GM18909 (cell line): ENCODE measurements around the gene ADGRB2.

Experiments used
- ATAC-seq: cut with Tn5 transposase; IDR thresholded peaks from one replicate; pipeline ENCODE4 v1.9.1; 2021; ENCODE audit warnings: mild to moderate bottlenecking; ENCODE audit not compliant: unreplicated experiment, poor library complexity

Gene ADGRB2

GRCh38 chr1:31705080-31705866, 58.9 kb downstream of the ADGRB2 start:
- no peak for ATAC-seq

DNA sequence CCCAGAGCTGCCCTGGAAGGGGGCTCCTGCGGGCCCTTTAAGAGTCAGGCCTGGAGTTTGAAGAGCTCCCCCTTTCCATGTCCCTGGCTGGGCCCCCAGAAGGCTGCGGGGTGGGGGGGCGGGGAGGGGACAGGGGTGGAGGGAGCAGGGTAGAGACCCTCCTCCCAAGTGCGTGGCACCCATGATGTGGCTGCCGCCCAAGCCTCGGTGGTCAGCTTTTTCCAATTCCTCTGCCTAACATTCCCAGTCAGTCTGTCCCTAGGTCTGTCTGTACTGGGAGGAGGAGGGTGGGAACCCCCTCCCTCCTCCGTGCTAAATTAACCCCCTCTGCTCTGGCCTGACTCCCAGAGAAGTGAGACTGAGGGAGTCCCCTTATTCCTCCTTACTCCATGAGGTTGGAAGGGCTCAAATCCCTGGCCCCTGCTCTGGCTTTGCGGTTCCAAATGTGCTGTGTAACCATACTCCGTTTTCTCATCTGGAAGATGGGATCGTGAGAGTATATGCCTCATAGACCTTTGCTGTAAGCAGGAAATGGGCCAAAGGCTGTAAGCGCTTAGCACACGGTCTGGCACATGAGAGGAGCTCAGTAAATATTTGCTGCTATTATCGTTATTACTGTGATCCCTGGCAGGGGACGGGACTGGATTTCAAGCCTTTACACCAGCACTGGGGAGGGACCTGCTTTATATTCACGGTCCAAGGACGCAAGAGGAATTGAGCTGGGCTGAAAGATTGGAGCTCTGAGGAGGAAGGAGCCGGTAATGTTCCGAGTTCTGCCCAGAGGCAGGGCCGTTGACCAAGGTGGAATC, 59.7 kb downstream of the ADGRB2 start:
- ATAC-seq, result no peak

- ATAC-seq, result no peak
Measured at GRCh38 chr1:31703431-31704270, 60.5 kb downstream of the ADGRB2 start, which contains the start of gene COL16A1. Gene COL16A1 (minus strand): TSS chr1:31704017. CDS start chr1:31702193, 1,824 bp downstream.

GRCh38 chr1:31702836-31703404, 61.2 kb downstream of the ADGRB2 start:
- ATAC-seq, result no peak

- ATAC-seq, result no peak
Measured at GRCh38 chr1:31701091-31701736, 62.9 kb downstream of the ADGRB2 start.

GRCh38 chr1:31700468-31701090, 63.6 kb downstream of the ADGRB2 start:
- ATAC-seq, result no peak

DNA sequence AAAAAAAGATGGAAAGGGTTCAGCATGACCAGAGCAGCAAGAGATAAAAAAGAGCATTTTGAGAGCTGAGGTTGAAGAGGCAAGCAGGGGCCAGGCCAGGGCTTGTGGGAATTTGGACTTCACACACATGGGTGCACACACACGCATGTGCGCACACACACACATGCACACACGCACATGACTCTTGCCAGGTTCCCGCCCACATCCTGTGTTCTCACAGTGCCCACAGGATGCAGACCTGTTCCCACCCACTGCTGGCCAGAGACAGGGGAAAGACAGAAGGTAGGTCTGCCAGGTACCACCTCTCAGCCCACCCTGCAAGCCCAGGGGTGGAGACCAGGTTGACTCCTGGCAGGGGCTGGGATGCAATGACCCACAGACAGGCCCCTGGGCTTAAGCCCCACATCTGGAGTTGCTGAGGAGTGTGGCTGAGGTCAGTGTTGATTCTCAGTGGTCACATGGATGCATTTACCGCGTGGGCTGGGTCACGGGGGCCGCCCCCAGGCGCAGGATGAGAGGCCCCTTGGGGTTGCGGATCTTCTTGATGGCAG, 64.7 kb downstream of the ADGRB2 start:
- no peak for ATAC-seq

GRCh38 chr1:31697369-31697984, 66.7 kb downstream of the ADGRB2 start:
- no peak for ATAC-seq

GRCh38 chr1:31696242-31696641, 67.9 kb downstream of the ADGRB2 start:
- ATAC-seq, result no peak

DNA sequence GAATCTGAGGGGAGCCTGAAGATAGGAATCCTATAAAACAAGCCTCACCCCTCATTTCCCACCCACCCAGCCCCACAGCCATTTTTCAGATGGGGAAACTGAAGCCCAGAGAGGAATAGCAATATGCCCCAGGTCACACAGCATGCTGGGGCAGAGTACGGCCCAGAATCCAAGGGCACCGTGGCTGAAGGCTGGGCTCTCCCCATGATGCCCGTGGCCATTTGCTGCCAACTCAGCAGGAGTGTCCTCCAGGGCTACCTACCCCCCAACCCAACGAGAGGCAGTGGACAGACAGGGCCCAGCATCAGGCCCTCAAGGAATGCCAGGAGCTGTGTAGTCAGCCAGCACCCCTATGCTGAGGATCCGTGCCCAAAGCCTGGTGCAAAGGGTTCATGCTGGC, 68.8 kb downstream of the ADGRB2 start:
- no peak for ATAC-seq

GRCh38 chr1:31694964-31695313, 69.2 kb downstream of the ADGRB2 start:
- ATAC-seq, result no peak

GRCh38 chr1:31694069-31694963, 69.8 kb downstream of the ADGRB2 start:
- no peak for ATAC-seq

- no peak for ATAC-seq
Measured at GRCh38 chr1:31693231-31693630, 70.9 kb downstream of the ADGRB2 start.

DNA sequence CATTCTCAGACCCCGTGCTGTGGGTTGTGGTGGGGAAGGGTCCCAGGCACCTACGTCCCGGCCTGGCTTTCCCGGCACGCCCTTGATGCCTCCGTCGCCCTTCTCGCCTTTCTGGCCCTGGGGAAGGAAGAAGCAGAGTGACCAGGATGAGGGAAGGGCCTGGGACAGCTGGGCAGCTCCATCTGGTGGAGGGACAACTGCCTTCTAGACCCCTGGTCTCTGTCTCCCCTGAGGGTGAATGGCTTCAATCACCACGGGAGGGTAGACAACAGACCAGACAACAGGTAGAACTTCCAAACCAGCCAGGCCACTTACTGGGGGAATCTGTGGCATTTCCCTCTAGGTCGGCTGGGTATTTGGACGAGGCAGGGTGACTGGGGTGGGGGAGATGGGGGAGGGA, 72.2 kb downstream of the ADGRB2 start:
- ATAC-seq, result no peak

DNA sequence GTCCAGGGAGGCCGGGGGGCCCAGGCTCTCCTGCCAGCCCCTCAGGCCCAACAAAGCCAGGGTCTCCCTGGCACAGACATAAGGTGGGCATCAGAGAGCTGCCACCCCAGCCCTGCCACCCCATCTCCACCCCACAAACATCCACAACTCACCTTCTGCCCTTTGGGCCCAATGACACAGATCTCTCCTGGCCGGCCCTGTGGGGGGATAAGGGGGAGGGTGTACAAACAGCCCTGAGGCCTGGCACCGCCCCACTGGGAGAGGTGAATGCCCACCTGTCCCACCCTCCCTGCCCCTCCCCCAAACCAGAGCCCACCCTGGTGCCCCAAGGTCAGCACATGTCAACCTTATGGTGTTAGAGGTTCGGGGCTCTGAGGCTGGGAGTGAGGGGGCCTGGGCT, 72.7 kb downstream of the ADGRB2 start:
- no peak for ATAC-seq

GRCh38 chr1:31690921-31691320, 73.2 kb downstream of the ADGRB2 start:
- ATAC-seq, result no peak

- ATAC-seq, result no peak
Measured at GRCh38 chr1:31689854-31690253, 74.3 kb downstream of the ADGRB2 start.

DNA sequence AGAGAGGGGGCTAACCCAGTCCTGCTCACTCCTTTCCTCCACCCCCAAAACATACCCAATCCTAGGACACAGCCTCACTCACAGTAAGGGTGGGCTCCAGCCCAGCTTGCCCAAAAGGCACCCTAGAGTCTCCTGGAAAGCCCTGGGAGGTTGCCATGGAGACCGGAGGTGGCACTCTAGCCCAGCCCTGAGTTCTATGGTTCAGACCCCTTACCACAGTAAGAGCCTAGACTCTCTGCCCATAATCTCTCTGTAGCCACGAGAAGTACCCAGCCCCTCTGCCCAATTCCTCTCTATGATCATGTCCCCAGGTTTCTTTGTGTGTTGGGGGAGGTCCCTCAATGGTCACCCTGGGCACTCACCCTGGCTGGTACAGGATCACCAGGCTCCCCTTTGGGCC, 74.8 kb downstream of the ADGRB2 start:
- ATAC-seq, result no peak
